Thoracic aorta (tissue), 2 donors: ENCODE results near the gene GRAP2. TPM values are rescaled to one million over a fixed set of nuclear protein-coding genes. Genes with fewer than 3 reads are reported as not detected.

ENCODE experiments used
- ATAC-seq: fragments of 150-250 bp; one replicate; pipeline ENCODE4 v1.8.0; 2017; ENCODE audit warnings: low read depth; ENCODE audit not compliant: insufficient number of reproducible peaks, low FRiP score
- DNase-seq: peaks from one replicate; pipeline ENCODE4 v3.0.0-alpha.2; 2020; ENCODE audit warnings: low spot score
- H3K27ac ChIP-seq, 2 donors: fragments of 200-600 bp; sonication (generic); 1 replicate in 1 of 2; 2 replicates in 1 of 2; pipeline ENCODE4 v1.5.1; 2016; ENCODE audit warnings: mild to moderate bottlenecking in 2 of 2, moderate library complexity in 2 of 2
- H3K27me3 ChIP-seq: fragments of 200-600 bp; sonication (generic); replicated peaks from 2 replicates; pipeline ENCODE4 v1.6.0; 2016; ENCODE audit warnings: mild to moderate bottlenecking; ENCODE audit not compliant: insufficient read depth
- H3K36me3 ChIP-seq: fragments of 200-600 bp; sonication (generic); one replicate; pipeline ENCODE4 v1.5.1; 2016
- H3K4me1 ChIP-seq, 2 donors: fragments of 200-600 bp; sonication (generic); 1 replicate in 1 of 2; 2 replicates in 1 of 2; pipeline versions ENCODE4 v1.5.1 to v1.6.0; 2016; ENCODE audit warnings: low read depth in 2 of 2, mild to moderate bottlenecking in 1 of 2; ENCODE audit not compliant: control insufficient read depth in 1 of 2
- H3K4me3 ChIP-seq: fragments of 200-600 bp; sonication (generic); 2 replicates; pipeline ENCODE4 v1.5.1; 2016; ENCODE audit warnings: mild to moderate bottlenecking
- H3K9me3 ChIP-seq: fragments of 200-600 bp; sonication (generic); 2 replicates; pipeline ENCODE4 v1.5.1; 2016
- CTCF ChIP-seq: fragments of 200-600 bp; sonication (generic); IDR thresholded peaks from one replicate; pipeline ENCODE4 v1.5.1; 2019; ENCODE audit warnings: antibody characterized with exemption
- total RNA-seq, 2 donors: library from RNA; depleted of rRNA; stranded (reverse); fragments of >200 nt; gene quantifications; one replicate each; pipeline versions ENCODE4 v1.1.0 to v1.2.3, GENCODE V29; 2016

GRAP2 gene
- total RNA-seq, 2 donors from 2014 or later, result 1.8 TPM

- no peak overlapping the region for H3K27ac ChIP-seq
- DNase-seq (no peak), ATAC-seq (no peak)
Measured at GRCh38 chr22:40009292-40009774, 108.4 kb downstream of the GRAP2 start.

DNA sequence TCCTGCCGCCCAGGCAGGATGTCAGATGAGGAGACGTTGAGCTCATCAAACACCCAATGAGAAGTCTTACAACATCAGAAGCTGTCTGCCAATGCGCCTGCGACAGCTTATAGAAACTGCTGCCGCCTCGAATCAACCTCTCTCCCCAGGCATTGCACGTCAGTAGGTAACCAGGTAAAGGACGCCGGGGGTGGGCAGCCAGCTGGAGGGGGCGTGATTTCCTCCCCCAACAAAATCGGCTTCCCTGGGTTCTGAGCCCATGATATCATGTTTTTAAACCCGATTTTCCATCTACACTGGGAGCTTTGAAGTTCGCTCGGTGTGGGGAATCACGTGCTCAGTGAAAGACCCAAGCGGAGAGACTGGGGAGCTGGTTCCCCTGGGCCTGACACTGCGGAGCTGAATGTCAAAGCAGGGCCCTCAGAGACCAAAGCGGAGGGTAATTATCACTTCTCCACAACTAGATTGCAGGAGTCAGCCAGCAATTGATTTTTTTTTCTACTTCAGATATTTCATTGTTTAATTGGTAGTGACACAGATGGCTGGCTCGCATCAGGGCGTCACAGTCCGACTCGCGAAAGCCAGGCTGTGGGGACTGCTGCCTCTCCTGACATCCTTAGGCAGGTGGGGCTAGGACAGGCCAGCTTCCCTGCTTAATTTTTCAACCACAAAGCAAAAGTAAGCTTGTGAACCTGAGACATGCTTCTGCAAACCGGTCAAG lies 109.2 kb downstream of the GRAP2 start:
- DNase-seq, result no peak
- TF ChIP-seq CTCF, result no peak
- H3K4me1 ChIP-seq, result no peaks in the 10 kb centered on the region
- no peaks in the 10 kb centered on the region for H3K36me3 ChIP-seq
- H3K4me3 ChIP-seq, result no peak overlapping the region
- no peak overlapping the region for H3K27ac ChIP-seq
- H3K27me3 ChIP-seq, result no peaks in the 10 kb centered on the region
- no peaks in the 10 kb centered on the region for H3K9me3 ChIP-seq
- ATAC-seq, result no peak

More at GRCh38 chr22:40009292-40009774, 108.4 kb downstream of the GRAP2 start:
- Histone ChIP-seq H3K27me3 (no peaks in the 10 kb centered on the region), H3K4me1 (no peaks in the 10 kb centered on the region), H3K36me3 (no peaks in the 10 kb centered on the region), H3K4me3 (no peak overlapping the region), H3K9me3 (no peaks in the 10 kb centered on the region)
- TF ChIP-seq CTCF, result no peak

DNA sequence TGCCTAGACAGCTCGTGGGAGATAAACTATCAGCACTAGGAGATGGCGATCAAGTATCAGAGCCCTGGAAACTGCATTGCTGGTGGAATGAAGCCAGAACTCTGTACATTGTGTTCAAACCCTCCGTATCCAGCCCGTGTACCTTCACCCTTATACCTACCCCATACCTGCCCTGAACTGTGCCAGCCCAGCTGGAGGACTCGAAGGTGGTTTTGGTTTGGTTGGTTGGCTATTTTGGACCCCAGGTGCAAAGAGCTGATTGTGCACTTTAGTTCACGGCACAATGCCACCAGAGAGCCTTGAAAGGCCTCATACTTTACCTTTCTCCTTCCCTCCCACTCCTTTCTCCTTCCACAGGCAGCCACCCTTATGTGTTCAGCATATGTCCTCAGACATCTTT lies 109.9 kb downstream of the GRAP2 start:
- no peaks in the 10 kb centered on the region for H3K36me3 ChIP-seq
- no peaks in the 10 kb centered on the region for H3K4me1 ChIP-seq
- ATAC-seq, result no peak
- no peak for TF ChIP-seq CTCF
- H3K4me3 ChIP-seq, result no peak overlapping the region
- H3K9me3 ChIP-seq, result no peaks in the 10 kb centered on the region
- DNase-seq, result no peak
- H3K27me3 ChIP-seq, result no peaks in the 10 kb centered on the region
- no peak overlapping the region for H3K27ac ChIP-seq

DNA sequence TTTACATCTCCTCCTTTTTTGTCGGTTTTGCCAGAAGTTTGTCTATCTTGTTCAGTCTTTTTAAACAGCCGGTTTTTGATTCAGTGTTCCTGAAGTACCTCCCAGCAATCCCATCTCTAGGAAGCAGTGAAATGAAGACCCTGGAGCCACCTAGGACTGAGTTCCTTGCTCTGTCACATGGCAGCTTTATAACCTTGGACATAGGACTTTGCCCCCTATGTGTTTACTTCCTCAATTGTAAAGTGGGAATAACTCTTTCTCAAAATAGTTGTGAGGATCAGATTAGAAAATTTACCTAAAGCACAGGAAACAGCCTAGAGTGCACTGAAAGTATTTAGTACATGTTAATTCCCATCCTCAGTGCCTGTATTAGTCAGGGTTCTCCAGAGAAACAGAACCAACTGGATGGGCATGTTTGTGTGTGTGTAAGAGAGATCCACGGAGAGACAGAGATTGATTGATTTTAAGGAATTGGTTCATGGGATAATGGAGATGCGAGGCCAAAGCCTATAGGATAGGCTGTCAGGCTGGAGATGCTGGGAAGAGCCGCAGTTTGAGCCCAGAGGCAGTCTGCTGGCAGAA lies 113.9 kb downstream of the GRAP2 start:
- TF ChIP-seq CTCF, result no peak
- Histone ChIP-seq H3K4me1 (no peaks in the 10 kb centered on the region), H3K27ac (no peak overlapping the region), H3K36me3 (no peaks in the 10 kb centered on the region), H3K4me3 (no peak overlapping the region), H3K27me3 (no peaks in the 10 kb centered on the region), H3K9me3 (no peaks in the 10 kb centered on the region)
- ATAC-seq, result no peak
- DNase-seq, result no peak

DNA sequence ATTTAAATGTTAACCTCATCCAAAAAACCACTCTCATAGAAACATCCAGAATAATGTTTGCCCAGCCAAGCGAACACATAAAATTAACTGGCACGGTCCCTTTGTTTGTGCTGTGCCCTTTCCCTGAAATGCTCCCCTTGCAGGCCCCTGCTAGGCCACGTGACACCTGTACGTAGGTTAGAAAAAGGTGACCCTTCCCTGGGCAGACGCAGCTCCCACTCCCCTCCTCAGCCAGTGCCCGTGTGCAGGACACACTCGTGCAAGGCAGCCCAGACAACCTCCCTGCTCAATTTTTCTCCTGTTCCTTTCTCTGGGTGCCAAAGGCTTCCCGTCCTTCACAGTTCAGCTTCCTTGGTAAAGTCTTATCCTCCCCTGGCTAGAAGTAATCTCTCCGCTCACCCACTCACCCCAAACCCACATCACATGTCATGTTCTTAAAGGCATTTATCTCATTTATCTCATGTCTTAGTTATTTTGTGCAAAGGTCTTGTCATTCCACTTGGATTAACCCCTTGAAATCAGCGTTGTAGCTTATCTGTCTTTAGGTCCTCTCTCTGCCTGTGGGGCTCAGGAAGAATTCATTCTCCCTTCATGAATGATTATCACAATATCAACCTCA lies 114.6 kb downstream of the GRAP2 start:
- DNase-seq (no peak), ATAC-seq (no peak)
- Histone ChIP-seq H3K27me3 (no peaks in the 10 kb centered on the region), H3K9me3 (no peaks in the 10 kb centered on the region), H3K4me3 (no peak overlapping the region), H3K36me3 (no peaks in the 10 kb centered on the region), H3K27ac (no peak overlapping the region), H3K4me1 (no peaks in the 10 kb centered on the region)
- TF ChIP-seq CTCF, result no peak
